HCT116 (cell line): ENCODE measurements around the gene CCDC57. TPM values are rescaled to one million over a fixed set of nuclear protein-coding genes. Genes with fewer than 3 reads are reported as not detected.

ENCODE experiments used
- ATAC-seq: fragments of 200-7000 bp; cut with Tn5 transposase; 2 replicates; pipeline ENCODE4 v1.9.1; 2020; ENCODE audit warnings: mild to moderate bottlenecking, moderate library complexity
- BruUV-seq: library from RNA; stranded (reverse); fragments of 400-500 nt; replicated peaks from 2 replicates; lab custom pipeline; 2021; lab: Mats Ljungman, UMichigan
- CTCF ChIA-PET: fragments of 300-600 bp; sonication (Branson Sonifier 250); formaldehyde crosslinking; loops from one replicate; lab custom pipeline; 2021; ENCODE audit warnings: antibody characterized with exemption; lab: Charles Lee
- POLR2A ChIA-PET: fragments of 300-600, 350-600 bp; sonication (Branson Sonifier 250); formaldehyde crosslinking; loops from one replicate; lab custom pipeline; 2021; ENCODE audit warnings: antibody characterized with exemption; lab: Charles Lee
- RAD21 ChIA-PET, 2 experiments: fragments of 300-600 bp; sonication (Branson Sonifier 250); formaldehyde crosslinking; loops; one replicate each; lab custom pipeline; 2023; ENCODE audit warnings: low total read pairs in 2 of 2; ENCODE audit not compliant: uncharacterized antibody in 2 of 2, unreplicated experiment in 2 of 2, low non-redundant PET in 1 of 2; lab: Charles Lee
- DNase-seq: peaks from one replicate; pipeline ENCODE4 v3.0.0-alpha.2; 2010; ENCODE audit warnings: low read depth, low spot score
- H2AFZ ChIP-seq: fragments of 200-600 bp; shearing (Covaris generic), sonication (generic); 2 replicates; pipeline ENCODE4 v1.6.1; 2017; ENCODE audit warnings: low read depth, mixed run types, mixed read lengths, antibody characterized with exemption, low read length; ENCODE audit not compliant: poor library complexity, severe bottlenecking
- H3K27ac ChIP-seq: 2 replicates; pipeline ENCODE4 v1.5.1; 2012; ENCODE audit warnings: low read depth, low read length
- H3K27me3 ChIP-seq: fragments of 200-600 bp; sonication (generic); 2 replicates; pipeline ENCODE4 v1.6.1; 2016; ENCODE audit warnings: mixed run types, low read length, mixed read lengths; ENCODE audit not compliant: insufficient read depth
- H3K36me3 ChIP-seq, 2 experiments: fragments of 200-500 bp in 1 of 2; fragments of 200-600 bp in 1 of 2; sonication (Bioruptor generic) in 1 of 2; sonication (generic) in 1 of 2; 2 replicates each; pipeline versions ENCODE4 v1.5.1 to v1.6.1; 2014 to 2016; ENCODE audit warnings: low read length in 2 of 2, inconsistent platforms in 1 of 2, mixed read lengths in 1 of 2, mixed run types in 1 of 2; ENCODE audit not compliant: insufficient read depth in 2 of 2, control insufficient read depth in 1 of 2
- H3K4me1 ChIP-seq, 2 experiments: fragments of 200-600 bp in 1 of 2; sonication (generic) in 1 of 2; 2 replicates each; pipeline versions ENCODE4 v1.5.1 to v1.6.1; 2012 to 2017; ENCODE audit warnings: low read length in 2 of 2, inconsistent platforms in 1 of 2, mild to moderate bottlenecking in 1 of 2, mixed read lengths in 1 of 2, mixed run types in 1 of 2, moderate library complexity in 1 of 2; ENCODE audit not compliant: insufficient read depth in 2 of 2, control insufficient read depth in 1 of 2
- H3K4me2 ChIP-seq: fragments of 200-600 bp; sonication (generic); 2 replicates; pipeline ENCODE4 v1.6.1; 2017; ENCODE audit warnings: mixed run types, low read length, mixed read lengths
- H3K4me3 ChIP-seq, 2 experiments: fragments of 200-600 bp in 1 of 2; sonication (generic) in 1 of 2; replicated peaks in 1 of 2; 2 replicates each; pipeline ENCODE4 v1.5.1; 2011 to 2016; ENCODE audit warnings: low read length in 2 of 2, control low read depth in 1 of 2, low read depth in 1 of 2, mild to moderate bottlenecking in 1 of 2, mixed read lengths in 1 of 2, mixed run types in 1 of 2
- H3K79me2 ChIP-seq: fragments of 200-600 bp; sonication (generic); 2 replicates; pipeline ENCODE4 v1.6.1; 2017; ENCODE audit warnings: mild to moderate bottlenecking, mixed run types, low read length, moderate library complexity, mixed read lengths; ENCODE audit not compliant: insufficient read depth
- H3K9ac ChIP-seq: fragments of 200-600 bp; sonication (generic); 2 replicates; pipeline ENCODE4 v1.6.1; 2016; ENCODE audit warnings: low read length, mixed read lengths
- H3K9me2 ChIP-seq: fragments of 200-600 bp; sonication (generic), shearing (Covaris generic); 2 replicates; pipeline ENCODE4 v1.6.1; 2017; ENCODE audit warnings: mixed run types, mild to moderate bottlenecking, moderate library complexity; ENCODE audit not compliant: insufficient read depth
- H3K9me3 ChIP-seq, 2 experiments: fragments of 200-500 bp in 1 of 2; fragments of 200-600 bp in 1 of 2; sonication (Bioruptor generic) in 1 of 2; sonication (generic) in 1 of 2; 2 replicates each; pipeline ENCODE4 v1.6.1; 2014 to 2017; ENCODE audit warnings: low read length in 2 of 2, mixed read lengths in 2 of 2, inconsistent platforms in 1 of 2, low read depth in 1 of 2, mild to moderate bottlenecking in 1 of 2, mixed run types in 1 of 2, moderate library complexity in 1 of 2; ENCODE audit not compliant: control insufficient read depth in 1 of 2, insufficient read depth in 1 of 2
- H4K20me1 ChIP-seq: fragments of 200-600 bp; sonication (generic), shearing (Covaris generic); 2 replicates; pipeline ENCODE4 v1.6.1; 2017; ENCODE audit warnings: mixed run types, mild to moderate bottlenecking, moderate library complexity; ENCODE audit not compliant: insufficient read depth
- CEBPB ChIP-seq: IDR thresholded peaks from 2 replicates; pipeline ENCODE4 v1.6.1; 2012; ENCODE audit warnings: low read depth
- CTCF ChIP-seq, 3 experiments: fragments of 200-600 bp in 1 of 3; sonication (generic) in 1 of 3; IDR thresholded peaks in 2 of 3; conservative IDR thresholded peaks in 1 of 3; 2 replicates each; pipeline ENCODE4 v1.5.1; 2012 to 2017; ENCODE audit warnings: low read depth in 2 of 3, low read length in 2 of 3, antibody characterized with exemption in 1 of 3, borderline replicate concordance in 1 of 3, control low read depth in 1 of 3, mild to moderate bottlenecking in 1 of 3, mixed read lengths in 1 of 3, mixed run types in 1 of 3, moderate library complexity in 1 of 3; ENCODE audit not compliant: insufficient read depth in 1 of 3
- EGR1 ChIP-seq: IDR thresholded peaks from 2 replicates; pipeline ENCODE4 v1.6.1; 2012; ENCODE audit warnings: low read depth
- ELF1 ChIP-seq: IDR thresholded peaks from 2 replicates; pipeline ENCODE4 v1.6.1; 2012; ENCODE audit warnings: low read depth, borderline replicate concordance
- EZH2 ChIP-seq: fragments of 200-600 bp; sonication (generic); IDR thresholded peaks from 2 replicates; pipeline ENCODE4 v1.6.1; 2017; ENCODE audit warnings: antibody characterized with exemption, mixed run types
- EZH2phosphoT487 ChIP-seq: fragments of 200-600 bp; IDR thresholded peaks from 2 replicates; pipeline ENCODE4 v1.6.1; 2018; ENCODE audit warnings: antibody characterized with exemption, borderline replicate concordance
- FOSL1 ChIP-seq: IDR thresholded peaks from 2 replicates; pipeline ENCODE4 v1.6.1; 2012; ENCODE audit warnings: low read depth
- JUND ChIP-seq: IDR thresholded peaks from 2 replicates; pipeline ENCODE4 v1.6.1; 2012
- MAX ChIP-seq: IDR thresholded peaks from 2 replicates; pipeline ENCODE4 v1.6.1; 2012
- POLR2AphosphoS5 ChIP-seq: IDR thresholded peaks from 2 replicates; pipeline ENCODE4 v1.6.1; 2011; ENCODE audit warnings: mild to moderate bottlenecking, low read depth, low read length, moderate library complexity
- RAD21 ChIP-seq: IDR thresholded peaks from 2 replicates; pipeline ENCODE4 v1.6.1; 2012; ENCODE audit warnings: low read depth, mild to moderate bottlenecking
- SIN3A ChIP-seq: IDR thresholded peaks from 2 replicates; pipeline ENCODE4 v1.6.1; 2012; ENCODE audit warnings: low read depth
- SP1 ChIP-seq: IDR thresholded peaks from 2 replicates; pipeline ENCODE4 v1.6.1; 2012; ENCODE audit warnings: low read depth
- SRF ChIP-seq: IDR thresholded peaks from 2 replicates; pipeline ENCODE4 v1.6.1; 2012; ENCODE audit warnings: low read depth
- TCF7L2 ChIP-seq: IDR thresholded peaks from 2 replicates; pipeline ENCODE4 v1.7.0; 2011; ENCODE audit warnings: borderline replicate concordance, inconsistent platforms; ENCODE audit not compliant: insufficient read depth, insufficient read length; ENCODE audit errors: extremely low read depth
- YY1 ChIP-seq: IDR thresholded peaks from 2 replicates; pipeline ENCODE4 v1.6.1; 2011; ENCODE audit warnings: low read length, low read depth, moderate library complexity, mild to moderate bottlenecking; ENCODE audit not compliant: insufficient replicate concordance; ENCODE audit errors: extremely low read depth
- ZBTB33 ChIP-seq: IDR thresholded peaks from 2 replicates; pipeline ENCODE4 v1.6.1; 2011; ENCODE audit warnings: mild to moderate bottlenecking, low read length, moderate library complexity; ENCODE audit not compliant: insufficient replicate concordance; ENCODE audit errors: extremely low read depth
- ZFX ChIP-seq: fragments of 450-650 bp; IDR thresholded peaks from 2 replicates; pipeline ENCODE4 v1.6.1; 2017
- ZNF274 ChIP-seq: fragments of 200-500 bp; sonication (Bioruptor generic); IDR thresholded peaks from 2 replicates; pipeline ENCODE4 v1.6.1; 2014; ENCODE audit warnings: mild to moderate bottlenecking, low read depth, low read length, inconsistent platforms
- intact Hi-C: fragments of 100-400 bp; cut with micrococcal nuclease; formaldehyde crosslinking; loops from 2 replicates; pipeline ENCODE4 v1.10.0; 2022
- total RNA-seq: library from RNA; stranded (reverse); gene quantifications from one replicate; pipeline ENCODE4 v1.2.1, GENCODE V29; 2021; ENCODE audit not compliant: unreplicated experiment
- TF ChIP-seq, protein P1 (sequence below): IDR thresholded peaks from 2 replicates; pipeline ENCODE4 v1.6.1; 2012; ENCODE audit warnings: low read depth

The CCDC57 gene
- total RNA-seq, 1 experiment from 2014 or later = 143 TPM

DNA sequence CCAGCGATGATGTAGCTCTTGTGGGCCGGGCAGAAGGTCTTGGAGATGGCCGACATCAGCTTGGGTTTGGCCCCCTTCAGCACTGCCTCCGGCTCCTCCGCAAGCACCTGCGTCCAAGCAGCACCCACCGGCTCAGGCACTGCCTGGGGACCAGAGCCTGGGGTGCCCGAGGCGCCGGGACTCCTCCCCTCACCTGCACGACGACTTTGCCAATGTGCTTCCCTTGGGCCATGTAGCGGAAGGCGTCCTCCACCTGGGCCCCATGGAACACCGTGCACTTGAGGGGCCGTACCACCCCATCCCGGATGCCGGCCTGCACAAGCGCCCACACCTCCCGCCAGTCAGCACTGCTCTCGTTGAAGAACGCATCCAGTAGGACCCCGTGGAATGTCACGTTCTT, 129.6 kb downstream of the CCDC57 start:
- DNase-seq = no peak
- H3K27me3 ChIP-seq = no peaks in the 10 kb centered on the region
- H3K9ac ChIP-seq = no peak overlapping the region
- no peak overlapping the region for H3K27ac ChIP-seq
- CTCF ChIA-PET = no interaction called here
- peaks cover 72 to 88% of the 10 kb centered on the region in 2 experiments for H3K36me3 ChIP-seq
- no peaks in the 10 kb centered on the region for H3K4me1 ChIP-seq
- intact Hi-C loops = no loop called here
- ATAC-seq = no peak
- H2AFZ ChIP-seq = no peak overlapping the region
- H3K9me2 ChIP-seq = no peaks in the 10 kb centered on the region
- RAD21 ChIA-PET = no interaction called here
- no peak overlapping the region for H3K4me2 ChIP-seq
- H4K20me1 ChIP-seq = peaks cover 5% of the 10 kb centered on the region; the same call in 1 of the 2 replicates
- TF ChIP-seq ZNF274 (no peak), MAX (no peak), CTCF (IDR thresholded peaks at IDR 0.05 in 2 of 3, conservative IDR thresholded peaks at IDR 0.05 in 1 of 3; ENCODE audit: borderline replicate concordance in 1 of 3, insufficient read depth in 1 of 3, low read depth in 2 of 3, low read length in 2 of 3) (no peak), YY1 (no peak), CEBPB (no peak), ELF1 (no peak), TCF7L2 (no peak), JUND (no peak), ZFX (no peak), EGR1 (no peak), ZBTB33 (no peak), EZH2 (no peak), SRF (no peak), POLR2AphosphoS5 (no peak), RAD21 (no peak), SP1 (no peak), EZH2phosphoT487 (no peak), FOSL1 (no peak), SIN3A (no peak)
- TF ChIP-seq, protein P1, sequence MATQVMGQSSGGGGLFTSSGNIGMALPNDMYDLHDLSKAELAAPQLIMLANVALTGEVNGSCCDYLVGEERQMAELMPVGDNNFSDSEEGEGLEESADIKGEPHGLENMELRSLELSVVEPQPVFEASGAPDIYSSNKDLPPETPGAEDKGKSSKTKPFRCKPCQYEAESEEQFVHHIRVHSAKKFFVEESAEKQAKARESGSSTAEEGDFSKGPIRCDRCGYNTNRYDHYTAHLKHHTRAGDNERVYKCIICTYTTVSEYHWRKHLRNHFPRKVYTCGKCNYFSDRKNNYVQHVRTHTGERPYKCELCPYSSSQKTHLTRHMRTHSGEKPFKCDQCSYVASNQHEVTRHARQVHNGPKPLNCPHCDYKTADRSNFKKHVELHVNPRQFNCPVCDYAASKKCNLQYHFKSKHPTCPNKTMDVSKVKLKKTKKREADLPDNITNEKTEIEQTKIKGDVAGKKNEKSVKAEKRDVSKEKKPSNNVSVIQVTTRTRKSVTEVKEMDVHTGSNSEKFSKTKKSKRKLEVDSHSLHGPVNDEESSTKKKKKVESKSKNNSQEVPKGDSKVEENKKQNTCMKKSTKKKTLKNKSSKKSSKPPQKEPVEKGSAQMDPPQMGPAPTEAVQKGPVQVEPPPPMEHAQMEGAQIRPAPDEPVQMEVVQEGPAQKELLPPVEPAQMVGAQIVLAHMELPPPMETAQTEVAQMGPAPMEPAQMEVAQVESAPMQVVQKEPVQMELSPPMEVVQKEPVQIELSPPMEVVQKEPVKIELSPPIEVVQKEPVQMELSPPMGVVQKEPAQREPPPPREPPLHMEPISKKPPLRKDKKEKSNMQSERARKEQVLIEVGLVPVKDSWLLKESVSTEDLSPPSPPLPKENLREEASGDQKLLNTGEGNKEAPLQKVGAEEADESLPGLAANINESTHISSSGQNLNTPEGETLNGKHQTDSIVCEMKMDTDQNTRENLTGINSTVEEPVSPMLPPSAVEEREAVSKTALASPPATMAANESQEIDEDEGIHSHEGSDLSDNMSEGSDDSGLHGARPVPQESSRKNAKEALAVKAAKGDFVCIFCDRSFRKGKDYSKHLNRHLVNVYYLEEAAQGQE = no peak
- H3K4me3 ChIP-seq = no peak overlapping the region
- peaks cover 26% of the 10 kb centered on the region; the same call in 1 of the 2 replicates for H3K79me2 ChIP-seq
- BruUV-seq = TSS peak; percentile 42
- no peaks in the 10 kb centered on the region for H3K9me3 ChIP-seq
- POLR2A ChIA-PET = interaction anchor here (1.4 kb wide), 1 partner anchor 15 kb away, joined by 4 read pairs; the partner anchor contains the start of gene FASN
